ENCODE measurements around the gene FNIP2.

FNIP2 gene

GRCh38 chr4:158769175-158769921 is 522 bp downstream of the FNIP2 start:
- Histone ChIP-seq H3K9ac (ENCODE audit: low read depth, low read length, poor library complexity, severe bottlenecking) (peak overlapping the region; percentile 80), H3K79me2 (ENCODE audit: insufficient read depth, low read length) (peaks cover 50% of the 10 kb centered on the region), H3K27me3 (ENCODE audit: insufficient read depth, low read length, poor library complexity, severe bottlenecking) (no peaks in the 10 kb centered on the region), H3K4me2 (ENCODE audit: low read depth, low read length, poor library complexity, severe bottlenecking) (peak overlapping the region; percentile 88), H3K36me3 (ENCODE audit: insufficient read depth, low read length) (no peaks in the 10 kb centered on the region), H2AFZ (ENCODE audit: low read length) (peak overlapping the region; percentile 76), H3K4me3 (ENCODE audit: low read length, poor library complexity, severe bottlenecking) (peak overlapping the region; percentile 98), H3K9me2 (replicated peaks; ENCODE audit: low read depth, low read length) (no peaks in the 10 kb centered on the region), H3F3A (ENCODE audit: low read depth) (no peaks in the 10 kb centered on the region; the same call in 1 of the 2 replicates), H3K9me3 (ENCODE audit: insufficient read depth, low read depth, low read length) (no peaks in the 10 kb centered on the region), H4K20me1 (ENCODE audit: insufficient read depth, low read length, poor library complexity, severe bottlenecking) (peaks cover 16% of the 10 kb centered on the region), H3K4me1 (ENCODE audit: insufficient read depth, low read length, poor library complexity, severe bottlenecking) (peaks cover 58% of the 10 kb centered on the region)
- TF ChIP-seq EZH2phosphoT487 (IDR thresholded peaks at IDR 0.05; ENCODE audit: borderline replicate concordance), result no peak
- no peak for TF ChIP-seq CTCF (conservative IDR thresholded peaks at IDR 0.05; ENCODE audit: low read length)

GRCh38 chr4:158770671-158771070 is 1.8 kb downstream of the FNIP2 start:
- no peaks in the 10 kb centered on the region for H3K36me3 ChIP-seq (ENCODE audit: insufficient read depth, low read length)
- peaks cover 63% of the 10 kb centered on the region for H3K79me2 ChIP-seq (ENCODE audit: insufficient read depth, low read length)
- peak overlapping the region; percentile 98 for H3K4me3 ChIP-seq (ENCODE audit: low read length, poor library complexity, severe bottlenecking)
- peaks cover 69% of the 10 kb centered on the region for H3K4me1 ChIP-seq (ENCODE audit: insufficient read depth, low read length, poor library complexity, severe bottlenecking)
- no peak for TF ChIP-seq EZH2phosphoT487 (IDR thresholded peaks at IDR 0.05; ENCODE audit: borderline replicate concordance)
- no peak for TF ChIP-seq CTCF (conservative IDR thresholded peaks at IDR 0.05; ENCODE audit: low read length)
- H3K4me2 ChIP-seq (ENCODE audit: low read depth, low read length, poor library complexity, severe bottlenecking), result peak overlapping the region; percentile 88
- peak overlapping the region; percentile 80 for H3K9ac ChIP-seq (ENCODE audit: low read depth, low read length, poor library complexity, severe bottlenecking)
- no peaks in the 10 kb centered on the region; the same call in 1 of the 2 replicates for H3F3A ChIP-seq (ENCODE audit: low read depth)
- H2AFZ ChIP-seq (ENCODE audit: low read length), result no peak overlapping the region
- no peaks in the 10 kb centered on the region for H3K27me3 ChIP-seq (ENCODE audit: insufficient read depth, low read length, poor library complexity, severe bottlenecking)
- H3K9me3 ChIP-seq (ENCODE audit: insufficient read depth, low read depth, low read length), result no peaks in the 10 kb centered on the region
- H3K9me2 ChIP-seq (replicated peaks; ENCODE audit: low read depth, low read length), result no peaks in the 10 kb centered on the region
- H4K20me1 ChIP-seq (ENCODE audit: insufficient read depth, low read length, poor library complexity, severe bottlenecking), result peaks cover 18% of the 10 kb centered on the region

GRCh38 chr4:158771776-158772175 is 3.0 kb downstream of the FNIP2 start:
- Histone ChIP-seq H2AFZ (ENCODE audit: low read length) (no peak overlapping the region), H3K36me3 (ENCODE audit: insufficient read depth, low read length) (no peaks in the 10 kb centered on the region), H3K79me2 (ENCODE audit: insufficient read depth, low read length) (peaks cover 74% of the 10 kb centered on the region), H3K27me3 (ENCODE audit: insufficient read depth, low read length, poor library complexity, severe bottlenecking) (no peaks in the 10 kb centered on the region), H3K4me2 (ENCODE audit: low read depth, low read length, poor library complexity, severe bottlenecking) (peak overlapping the region; percentile 88), H4K20me1 (ENCODE audit: insufficient read depth, low read length, poor library complexity, severe bottlenecking) (peaks cover 19% of the 10 kb centered on the region), H3F3A (ENCODE audit: low read depth) (no peaks in the 10 kb centered on the region; the same call in 1 of the 2 replicates), H3K4me3 (ENCODE audit: low read length, poor library complexity, severe bottlenecking) (peak overlapping the region; percentile 98), H3K4me1 (ENCODE audit: insufficient read depth, low read length, poor library complexity, severe bottlenecking) (peaks cover 80% of the 10 kb centered on the region), H3K9me3 (ENCODE audit: insufficient read depth, low read depth, low read length) (no peaks in the 10 kb centered on the region), H3K9me2 (replicated peaks; ENCODE audit: low read depth, low read length) (no peaks in the 10 kb centered on the region), H3K9ac (ENCODE audit: low read depth, low read length, poor library complexity, severe bottlenecking) (peak overlapping the region; percentile 46)
- no peak for TF ChIP-seq EZH2phosphoT487 (IDR thresholded peaks at IDR 0.05; ENCODE audit: borderline replicate concordance)
- no peak for TF ChIP-seq CTCF (conservative IDR thresholded peaks at IDR 0.05; ENCODE audit: low read length)
